ENCODE data around the gene TCHHL1.
"Not testable (repeated sequence)": the region's sequence is repeated elsewhere in the genome, so short reads cannot be mapped to it uniquely, and the experiment has no call there.

TCHHL1 gene

GRCh38 chr1:152084853-152085252 is 4.0 kb downstream of the TCHHL1 start:
- no peak for DNase-seq

- DNase-seq: not testable (repeated sequence)
Measured at GRCh38 chr1:152081026-152081425, 7.8 kb downstream of the TCHHL1 start.

DNA sequence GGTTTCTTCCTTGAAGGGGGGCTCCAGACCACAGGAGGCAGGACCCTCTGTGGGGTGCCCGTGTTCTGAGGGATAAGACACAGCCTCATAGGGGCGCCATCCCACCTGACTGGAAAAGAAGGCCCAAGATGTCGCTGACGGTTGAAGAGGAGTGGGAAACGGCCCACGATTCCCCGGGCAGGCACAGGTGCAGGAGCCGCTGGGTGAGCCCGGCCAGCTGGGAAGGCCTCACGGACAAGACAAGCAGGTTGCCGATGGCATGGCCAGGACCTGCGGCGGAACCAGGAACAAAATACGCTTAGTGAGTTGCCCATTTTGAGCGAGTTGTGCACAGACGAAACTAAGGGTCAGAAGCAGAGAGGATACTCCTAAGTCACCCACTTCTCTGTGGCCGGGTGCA is 8.4 kb downstream of the TCHHL1 start:
- not testable (repeated sequence) for DNase-seq

DNA sequence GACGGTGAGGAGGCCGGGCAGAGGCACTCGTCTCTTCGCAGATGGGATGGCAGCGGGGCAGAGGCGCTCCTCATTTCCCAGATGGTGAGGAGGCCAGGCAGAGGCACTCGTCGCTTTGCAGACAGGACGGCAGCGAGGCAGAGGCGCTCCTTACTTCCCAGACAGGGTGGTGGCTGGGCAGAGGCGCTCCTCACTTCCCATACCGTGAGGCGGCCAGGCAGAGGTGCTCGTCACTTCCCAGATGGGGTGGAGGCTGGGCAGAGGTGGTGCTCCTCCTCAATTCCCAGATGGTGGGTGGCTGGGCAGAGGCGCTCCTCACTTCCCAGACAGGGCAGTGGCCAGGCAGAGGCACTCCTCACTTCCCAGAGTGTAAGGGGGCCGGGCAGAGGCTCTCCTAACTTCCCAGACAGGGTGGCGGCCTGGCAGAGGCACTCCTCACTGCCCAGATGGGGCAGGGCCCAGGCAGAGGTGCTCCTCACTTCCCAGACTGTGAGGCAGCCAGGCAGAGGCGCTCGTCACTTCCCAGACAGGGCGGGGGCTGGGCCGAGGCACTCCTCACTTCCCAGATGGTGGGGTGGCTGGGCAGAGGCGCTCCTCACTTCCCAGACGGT is 9.9 kb downstream of the TCHHL1 start:
- no peak for DNase-seq

DNA sequence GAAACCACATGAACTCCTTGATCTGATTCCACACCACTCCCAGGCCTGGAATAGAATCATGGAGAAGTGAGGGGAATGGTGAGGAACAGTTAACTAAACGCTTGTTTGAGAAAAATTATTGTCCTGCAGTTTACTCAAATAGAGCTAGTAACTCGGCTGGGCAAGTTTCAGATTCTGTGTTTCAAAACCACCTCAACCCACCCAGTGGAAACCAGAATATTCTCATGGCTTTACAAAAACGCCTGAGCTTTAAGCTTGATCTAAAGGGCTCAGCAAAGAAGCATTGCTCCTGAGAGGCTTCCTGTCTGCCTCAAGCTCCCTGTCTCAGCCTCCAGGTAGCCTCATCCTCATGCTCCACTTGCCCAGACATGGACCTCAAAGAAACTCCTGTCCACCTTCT is 16.6 kb downstream of the TCHHL1 start:
- no peak for DNase-seq

DNA sequence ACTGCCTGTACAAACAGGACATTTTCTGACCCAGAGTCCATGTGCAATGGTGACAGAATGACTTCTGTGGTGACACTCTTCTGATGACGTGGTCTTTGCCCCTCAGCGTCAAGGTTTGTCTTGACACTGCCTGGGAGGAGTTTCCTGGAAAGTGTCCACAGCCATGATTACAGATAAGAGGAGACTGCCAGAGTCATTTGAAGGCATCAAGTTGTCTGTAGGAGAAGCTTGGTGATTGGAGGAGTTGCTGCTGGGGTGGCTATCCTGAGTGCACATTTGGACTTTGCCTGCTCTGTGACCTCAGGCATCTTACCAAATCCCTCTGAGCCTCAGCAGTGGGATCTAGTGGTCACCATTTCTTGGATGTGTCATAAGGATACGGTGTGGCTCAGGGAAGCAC is 17.7 kb downstream of the TCHHL1 start:
- no peak for DNase-seq

DNA sequence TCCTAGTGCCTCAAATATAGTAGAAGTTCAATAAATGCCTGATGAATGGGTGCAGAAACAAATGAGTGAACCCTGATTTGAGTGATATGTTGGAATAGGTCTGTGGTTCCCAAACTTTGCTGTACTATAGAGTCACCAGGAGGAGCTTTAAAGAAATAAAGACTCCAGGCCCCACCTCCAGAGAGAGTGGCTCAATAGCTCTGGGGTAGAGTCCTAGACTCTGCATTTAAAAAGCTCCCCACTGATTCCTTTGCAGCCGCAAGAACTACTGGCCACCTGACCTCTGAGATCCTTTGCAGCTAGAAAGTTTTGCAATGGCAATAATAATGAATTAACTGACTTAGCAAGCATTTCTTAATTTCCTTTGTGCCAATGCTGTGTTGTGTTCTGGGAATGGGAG is 20.9 kb downstream of the TCHHL1 start:
- no peak for DNase-seq

GRCh38 chr1:152067150-152067549 is 21.7 kb downstream of the TCHHL1 start:
- no peak for DNase-seq

DNA sequence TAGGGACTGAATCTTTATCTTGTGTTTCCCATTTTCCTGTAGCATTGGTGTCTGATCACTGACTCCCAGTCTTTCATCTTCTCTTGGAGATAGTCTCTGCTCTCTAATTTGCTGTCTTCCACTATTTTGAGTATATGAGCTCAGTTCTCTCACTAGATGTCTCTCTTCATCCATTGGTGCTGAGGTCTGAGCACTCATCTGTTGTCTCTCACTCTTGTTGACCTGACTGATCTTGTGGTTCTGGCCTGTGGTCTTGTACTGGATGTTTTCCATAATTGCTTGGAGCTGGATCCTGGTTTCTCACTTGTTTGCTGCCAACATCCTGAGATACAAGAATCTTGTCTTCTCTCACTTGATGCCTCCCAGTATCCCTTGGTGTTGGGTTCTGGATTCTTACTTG is 26.9 kb downstream of the TCHHL1 start:
- no peak for DNase-seq

DNA sequence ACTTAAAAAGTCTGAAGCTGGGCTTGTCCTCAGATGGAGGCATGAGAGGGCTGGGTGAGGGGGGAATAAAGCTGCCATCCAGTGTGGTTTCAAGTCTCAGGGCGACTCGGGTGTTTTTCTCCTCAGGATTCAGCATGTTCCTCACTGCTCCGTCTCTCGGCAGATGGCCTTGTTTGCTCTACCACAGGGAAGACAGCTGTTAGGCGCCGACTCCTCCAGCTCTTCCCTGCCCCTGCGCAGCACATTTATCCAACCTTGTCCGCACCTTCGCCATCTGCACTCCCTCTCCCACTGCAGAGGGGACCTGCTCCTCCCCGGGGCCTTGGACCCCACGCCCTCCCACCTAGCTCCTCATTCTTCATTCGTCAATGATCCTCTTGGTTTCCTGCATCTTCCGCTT is 35.5 kb downstream of the TCHHL1 start:
- peak; percentile 30 for DNase-seq

GRCh38 chr1:152052606-152053005 is 36.3 kb downstream of the TCHHL1 start:
- peak; percentile 82 for DNase-seq

- no peak for DNase-seq
Measured at GRCh38 chr1:152050886-152051675, 37.8 kb downstream of the TCHHL1 start.

GRCh38 chr1:152049291-152050083 is 39.4 kb downstream of the TCHHL1 start:
- no peak for DNase-seq

GRCh38 chr1:152048416-152049009 is 40.4 kb downstream of the TCHHL1 start:
- peak; percentile 90 for DNase-seq

DNA sequence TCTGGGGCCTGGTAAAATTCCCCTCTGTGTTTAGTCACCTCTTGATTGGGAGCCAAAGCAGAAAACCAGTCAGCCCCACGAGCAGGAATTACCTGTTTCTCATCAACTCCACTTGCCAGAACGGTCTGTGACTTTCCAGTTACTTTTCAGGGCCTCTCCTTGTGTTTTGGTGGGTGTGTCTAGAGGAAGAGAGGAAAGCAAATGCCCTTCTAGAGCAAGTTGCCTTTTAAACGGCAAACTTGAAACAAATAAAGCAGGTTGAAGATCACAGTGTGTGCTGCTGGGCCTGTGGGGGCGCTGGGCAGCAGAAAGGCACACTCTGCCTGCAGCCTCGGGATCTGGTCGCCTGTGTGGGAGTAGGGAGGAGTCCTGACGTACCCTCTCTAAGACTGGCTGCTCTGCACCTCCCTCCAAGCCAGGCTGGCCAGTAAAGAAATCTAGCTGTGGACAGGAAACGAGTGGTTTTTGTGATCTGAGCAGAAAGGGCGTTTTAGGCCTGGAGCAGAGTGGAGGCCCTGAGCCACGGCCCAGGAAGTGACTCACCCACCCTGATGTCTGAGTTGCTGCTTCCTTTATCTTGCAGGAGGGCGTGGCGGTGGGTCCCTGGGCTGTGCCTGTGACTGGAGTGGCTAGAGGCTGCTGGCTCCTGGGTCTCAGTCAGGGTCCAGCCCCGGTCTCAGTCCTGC is 41.0 kb downstream of the TCHHL1 start:
- peak; percentile 95 for DNase-seq

- no peak for DNase-seq
Measured at GRCh38 chr1:152047413-152047729, 41.5 kb downstream of the TCHHL1 start.

DNA sequence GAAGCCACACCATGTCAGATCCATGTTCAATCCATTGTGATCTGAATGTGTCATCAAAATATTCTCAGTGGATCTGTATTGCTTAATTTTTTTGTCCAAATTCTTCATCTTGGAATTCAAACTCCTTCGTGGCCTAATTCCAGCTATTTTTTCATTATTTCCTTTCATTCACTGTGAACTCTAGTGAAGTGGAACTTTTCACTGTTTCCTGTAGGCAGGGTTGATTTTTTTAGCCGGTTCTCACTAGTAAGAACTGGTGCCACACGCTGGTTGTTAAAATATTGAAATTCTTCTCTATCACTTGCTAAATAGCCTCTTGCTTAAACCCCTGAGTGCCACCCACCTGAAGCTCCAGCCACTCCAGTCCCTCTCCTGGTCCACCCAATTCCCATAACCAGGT is 44.5 kb downstream of the TCHHL1 start:
- DNase-seq: no peak

GRCh38 chr1:152043870-152044269 is 45.0 kb downstream of the TCHHL1 start:
- DNase-seq: peak; percentile 26

GRCh38 chr1:152042030-152042429 is 46.8 kb downstream of the TCHHL1 start:
- no peak for DNase-seq

- no peak for DNase-seq
Measured at GRCh38 chr1:152039886-152040285, 49.0 kb downstream of the TCHHL1 start.

GRCh38 chr1:152039461-152039860 is 49.4 kb downstream of the TCHHL1 start:
- DNase-seq: no peak

DNA sequence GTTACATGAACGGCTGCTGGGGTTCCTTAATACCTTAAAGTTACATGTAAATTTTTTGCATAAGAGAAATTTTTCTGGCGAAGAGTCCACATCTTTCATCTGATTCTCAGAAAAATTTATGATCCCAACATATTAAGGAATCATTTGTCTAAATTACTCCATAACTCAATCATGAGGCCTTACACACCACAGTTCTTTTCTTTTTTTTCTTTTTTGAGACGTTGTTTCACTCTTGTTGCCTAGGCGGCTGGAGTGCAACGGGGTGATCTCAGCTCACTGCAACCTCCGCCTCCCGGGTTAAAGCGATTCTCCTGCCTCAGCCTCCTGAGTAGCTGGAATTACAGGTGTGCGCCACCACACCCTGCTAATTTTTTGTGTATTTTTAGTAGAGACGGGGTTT is 50.0 kb downstream of the TCHHL1 start:
- no peak for DNase-seq
